GM18907 (cell line): ENCODE measurements around the gene ST8SIA6.

Source experiments
- ATAC-seq: cut with Tn5 transposase; IDR thresholded peaks from one replicate; pipeline ENCODE4 v1.9.1; 2021; ENCODE audit warnings: mild to moderate bottlenecking, moderate library complexity; ENCODE audit not compliant: unreplicated experiment

ST8SIA6 gene

GRCh38 chr10:17387861-17388503 is 66.4 kb downstream of the ST8SIA6 start:
- ATAC-seq, result no peak

- ATAC-seq, result no peak
These were observed 67.7 kb downstream of the ST8SIA6 start for GRCh38 chr10:17386616-17387075.

DNA sequence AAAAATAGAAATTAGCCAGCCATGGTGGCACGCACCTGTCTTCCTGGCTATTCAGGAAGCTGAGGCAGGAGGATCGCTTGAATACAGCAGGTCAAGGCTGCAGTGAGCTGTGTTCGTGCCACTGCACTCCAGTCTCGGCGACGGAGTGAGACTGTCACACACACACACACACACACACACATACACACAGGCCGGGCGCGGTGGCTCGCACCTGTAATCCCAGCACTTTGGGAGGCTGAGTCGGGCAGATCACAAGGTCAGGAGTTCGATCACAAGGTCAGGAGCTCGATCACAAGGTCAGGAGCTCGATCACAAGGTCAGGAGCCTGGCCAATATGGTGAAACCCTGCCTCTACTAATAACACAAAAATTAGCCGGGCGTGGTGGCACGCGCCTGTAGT is 68.4 kb downstream of the ST8SIA6 start:
- no peak for ATAC-seq

DNA sequence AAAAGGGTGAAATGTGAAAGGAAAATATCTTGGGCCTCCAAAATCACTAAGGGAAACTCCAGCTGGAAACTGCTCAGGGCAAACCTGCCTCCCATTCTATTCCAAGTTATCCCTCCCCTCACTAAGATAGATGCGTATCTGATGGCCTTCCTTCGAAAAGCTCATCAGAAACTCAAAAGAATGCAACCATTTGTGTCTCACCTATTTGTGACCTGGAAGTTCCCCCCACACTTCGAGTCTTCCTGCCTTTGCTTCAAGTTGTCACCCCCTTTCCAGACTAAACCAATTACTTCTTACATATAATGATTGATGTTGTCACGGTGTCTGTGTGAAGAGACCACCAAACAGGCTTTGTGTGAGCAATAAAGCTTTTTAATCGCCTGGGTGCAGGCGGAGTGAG is 69.3 kb downstream of the ST8SIA6 start:
- no peak for ATAC-seq

DNA sequence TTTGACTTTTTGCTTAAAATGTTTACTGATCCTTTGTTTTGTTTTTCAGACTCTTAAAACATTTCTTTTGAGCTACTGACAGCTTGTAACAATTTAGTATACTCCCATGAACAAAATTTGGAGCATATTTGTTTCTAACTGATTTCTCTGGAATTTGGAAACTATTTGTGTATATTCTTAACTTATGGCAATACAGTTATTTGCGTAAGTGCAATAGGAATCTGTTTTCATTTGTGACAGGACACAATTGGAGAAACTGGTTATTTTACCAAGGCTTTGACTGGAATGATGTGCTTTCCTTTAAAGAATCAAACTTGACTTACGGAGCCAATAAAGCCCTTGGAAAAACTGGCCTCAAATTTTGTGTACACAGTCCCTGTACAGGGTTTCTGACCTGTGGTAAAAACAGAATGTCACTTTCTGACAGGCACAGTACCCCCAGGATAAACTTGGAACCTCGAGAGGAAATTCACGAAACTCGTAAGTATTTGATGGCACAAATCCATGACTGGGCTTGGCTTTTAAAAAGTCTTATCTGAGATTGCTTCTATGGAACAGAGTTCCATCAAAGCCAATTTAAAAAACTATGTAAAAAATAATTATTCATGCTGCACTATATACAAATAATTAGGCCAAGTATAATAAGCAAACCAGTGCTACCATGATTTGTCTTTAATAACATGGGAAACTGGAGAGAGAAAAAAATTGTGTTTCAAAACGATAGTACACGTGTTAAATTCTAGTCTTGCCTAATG is 70.4 kb downstream of the ST8SIA6 start:
- no peak for ATAC-seq

DNA sequence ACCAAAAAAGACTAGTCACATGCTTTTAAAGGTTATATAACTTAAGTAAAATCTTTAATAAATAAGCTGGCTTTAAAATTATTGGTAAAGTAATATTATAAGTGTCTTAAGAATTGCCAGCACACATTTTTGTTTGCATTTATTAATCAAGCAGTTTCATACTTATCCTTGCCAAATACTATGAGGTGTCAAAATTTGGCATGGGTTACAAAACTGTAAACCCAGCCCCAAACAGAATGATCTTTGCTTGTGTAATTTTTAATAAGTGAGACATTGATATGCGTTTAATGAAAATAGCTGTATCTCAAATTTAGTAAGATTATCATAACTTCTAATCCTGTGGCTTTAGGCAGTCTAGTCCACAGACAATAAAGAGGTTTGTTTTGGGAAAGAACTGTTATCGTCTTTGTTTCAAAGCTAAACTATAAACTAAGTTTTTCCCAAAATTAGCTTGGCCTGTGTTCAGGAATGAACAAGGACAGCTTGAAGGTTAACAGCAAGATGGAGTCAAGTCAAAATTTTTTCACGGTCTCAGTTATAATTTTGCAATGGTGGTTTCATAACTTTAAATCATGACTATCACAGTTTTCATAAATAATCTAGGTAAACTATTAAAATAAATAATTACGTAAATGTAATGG is 72.8 kb downstream of the ST8SIA6 start:
- no peak for ATAC-seq

- no peak for ATAC-seq
These were observed 73.5 kb downstream of the ST8SIA6 start for GRCh38 chr10:17380888-17381287.

- ATAC-seq, result no peak
These were observed 74.4 kb downstream of the ST8SIA6 start for GRCh38 chr10:17380016-17380415.

- ATAC-seq, result no peak
These were observed 75.2 kb downstream of the ST8SIA6 start for GRCh38 chr10:17379151-17379690.

DNA sequence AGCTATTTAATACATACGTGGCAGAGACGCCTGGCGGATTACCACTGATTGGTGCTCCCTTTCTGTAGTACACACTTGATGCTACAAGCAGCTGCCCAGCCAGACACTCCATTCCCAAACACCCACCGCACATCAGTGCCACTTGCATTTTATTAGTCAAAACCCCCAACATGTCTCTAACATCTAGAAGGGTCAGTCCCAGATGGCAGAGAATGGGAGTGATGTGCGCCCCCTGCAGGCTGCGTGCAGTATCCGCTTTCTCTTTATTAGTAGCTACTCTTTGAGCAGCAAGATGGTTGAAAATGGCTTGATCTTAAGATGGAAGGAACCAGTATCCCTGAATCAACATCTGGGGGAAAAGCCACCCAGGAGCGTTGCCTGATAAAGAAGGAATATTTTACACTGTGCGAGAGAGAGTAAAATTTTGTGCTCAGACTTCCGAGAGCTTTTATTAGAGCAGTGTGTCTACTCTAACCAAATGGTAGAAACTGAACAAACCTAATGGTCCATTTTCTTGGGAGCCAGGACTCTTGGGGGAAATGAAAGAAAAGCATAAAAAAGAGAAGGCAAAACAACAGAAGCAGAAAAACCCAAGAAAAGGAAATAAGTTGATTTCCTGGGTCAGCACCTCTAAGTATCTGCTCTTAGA is 78.3 kb downstream of the ST8SIA6 start:
- no peak for ATAC-seq

DNA sequence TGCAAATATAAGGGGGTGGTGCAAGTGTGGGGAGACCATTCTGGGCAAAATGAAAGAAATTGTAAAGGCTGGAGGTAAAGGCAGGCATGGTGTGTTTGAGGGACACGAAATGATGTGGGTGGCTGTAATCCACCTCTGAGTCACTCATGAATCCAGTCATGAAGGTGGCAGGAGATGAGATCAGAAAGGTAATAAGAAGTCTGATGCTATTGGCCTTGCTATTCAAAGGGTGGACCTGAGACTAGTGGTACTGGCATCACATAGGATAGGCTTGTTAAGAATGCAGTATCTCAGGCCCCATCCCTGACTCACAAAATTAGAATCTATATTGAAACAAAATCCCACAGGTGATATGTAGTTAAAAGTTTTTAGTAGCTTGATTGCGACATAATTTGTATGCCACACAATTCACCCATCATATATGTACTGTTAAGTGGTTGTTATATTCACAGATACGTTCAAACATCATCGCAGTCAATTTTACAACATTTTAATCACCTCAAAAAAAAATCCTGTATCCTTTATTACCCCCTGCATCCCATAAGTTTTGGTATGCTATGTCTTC is 85.6 kb downstream of the ST8SIA6 start:
- ATAC-seq, result no peak

- no peak for ATAC-seq
These were observed 87.7 kb downstream of the ST8SIA6 start for GRCh38 chr10:17366705-17367104.

GRCh38 chr10:17365402-17365801 is 89.0 kb downstream of the ST8SIA6 start:
- ATAC-seq, result peak; percentile 92

DNA sequence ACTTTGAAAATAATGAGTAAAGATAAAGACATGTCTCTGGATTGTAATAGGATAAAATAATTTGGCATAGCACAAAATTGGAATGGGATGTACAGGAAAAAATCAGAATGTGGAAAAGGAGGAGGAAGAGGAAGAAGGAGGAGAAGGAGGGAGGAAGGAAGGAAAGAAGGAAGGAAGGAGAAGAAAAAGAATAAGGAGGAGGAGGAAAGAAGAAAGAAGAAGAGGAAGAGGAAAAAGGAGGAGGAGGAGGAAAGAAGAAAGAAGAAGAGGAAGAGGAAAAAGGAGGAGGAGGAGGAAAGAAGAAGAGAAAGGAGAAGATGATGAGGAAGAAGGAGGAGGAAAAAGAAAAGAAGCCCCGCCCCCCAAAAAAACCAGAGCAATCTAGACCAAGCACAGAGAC is 95.9 kb downstream of the ST8SIA6 start:
- no peak for ATAC-seq

GRCh38 chr10:17357781-17358180 is 96.6 kb downstream of the ST8SIA6 start:
- no peak for ATAC-seq

DNA sequence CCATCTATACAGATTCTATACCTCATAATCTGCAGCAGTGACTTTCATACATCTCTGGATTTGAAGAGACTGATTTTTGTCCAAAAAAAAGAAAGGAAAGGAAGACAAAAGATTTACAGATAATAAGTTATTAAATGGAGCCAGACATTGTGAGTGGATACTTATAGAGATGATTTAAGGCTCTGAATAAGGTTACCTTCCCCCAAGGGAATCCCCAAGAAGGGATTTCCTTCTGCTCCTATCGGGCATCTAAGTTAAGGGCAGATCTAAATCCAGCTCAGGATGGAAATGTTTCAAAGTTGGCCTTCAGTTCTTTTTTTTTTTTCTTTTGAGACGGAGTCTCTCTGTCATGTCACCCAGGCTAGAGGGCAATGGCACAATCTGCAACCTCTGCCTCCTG is 97.6 kb downstream of the ST8SIA6 start:
- no peak for ATAC-seq

GRCh38 chr10:17354781-17355180 is 99.6 kb downstream of the ST8SIA6 start:
- ATAC-seq, result no peak

GRCh38 chr10:17353568-17354300 is 100.7 kb downstream of the ST8SIA6 start:
- ATAC-seq, result no peak

DNA sequence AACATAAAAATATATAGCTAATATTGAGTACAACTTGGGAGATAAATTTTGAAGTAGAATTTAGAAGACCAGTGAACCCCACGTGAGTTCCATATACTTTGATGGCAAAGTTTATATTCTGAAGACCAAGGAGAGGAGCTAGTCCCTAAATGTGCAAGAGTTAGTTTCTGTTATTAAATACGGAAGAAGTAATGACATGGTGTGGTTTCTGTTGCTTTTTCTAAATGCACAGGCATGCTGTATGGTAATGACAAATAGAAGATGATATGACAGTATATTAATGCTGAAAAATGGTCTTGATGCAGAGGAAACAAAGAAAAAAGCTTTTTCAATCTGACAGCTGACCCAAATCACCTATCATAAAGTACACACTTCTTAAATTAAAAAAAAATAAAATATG is 101.8 kb downstream of the ST8SIA6 start:
- no peak for ATAC-seq

DNA sequence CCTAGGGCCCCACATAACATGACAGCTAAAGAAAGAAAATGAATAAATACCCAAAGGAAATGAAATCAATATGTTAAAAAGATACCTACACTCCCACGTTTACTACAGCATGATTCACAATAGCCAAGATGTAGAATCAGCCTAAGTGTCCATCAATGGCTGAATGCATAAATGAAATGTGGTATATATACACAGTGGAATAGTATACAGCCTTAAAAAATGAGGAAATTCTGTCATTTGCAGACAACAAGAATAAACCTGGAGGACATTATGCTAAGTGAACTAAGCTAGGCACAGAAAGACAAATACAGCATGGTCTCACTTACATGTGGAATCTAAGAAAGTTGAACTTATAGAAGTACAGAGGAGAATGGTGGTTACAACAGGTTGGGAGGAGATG is 102.9 kb downstream of the ST8SIA6 start:
- ATAC-seq, result no peak
